HUES64 (cell line): ENCODE data around the gene ACACA. TPM values are rescaled to one million over a fixed set of nuclear protein-coding genes. Genes with fewer than 3 reads are reported as not detected.
"Not testable (repeated sequence)": the region's sequence is repeated elsewhere in the genome, so short reads cannot be mapped to it uniquely, and the experiment has no call there.

ENCODE experiments used
- H3K27ac ChIP-seq: 2 replicates; pipeline ENCODE4 v1.7.0; 2013; ENCODE audit warnings: low read depth, low read length, inconsistent platforms
- H3K27me3 ChIP-seq: 2 replicates; pipeline ENCODE4 v1.6.1; 2013; ENCODE audit warnings: mild to moderate bottlenecking, low read length; ENCODE audit not compliant: insufficient read depth
- H3K36me3 ChIP-seq: 2 replicates; pipeline ENCODE4 v1.6.1; 2013; ENCODE audit warnings: mild to moderate bottlenecking, low read length; ENCODE audit not compliant: insufficient read depth
- H3K4me1 ChIP-seq: 2 replicates; pipeline ENCODE4 v1.6.1; 2013; ENCODE audit warnings: mild to moderate bottlenecking, low read length, moderate library complexity; ENCODE audit not compliant: insufficient read depth
- H3K4me3 ChIP-seq: 2 replicates; pipeline ENCODE4 v1.5.1; 2013; ENCODE audit warnings: mild to moderate bottlenecking, low read length, moderate library complexity
- H3K9ac ChIP-seq: 2 replicates; pipeline ENCODE4 v1.6.1; 2013; ENCODE audit warnings: mild to moderate bottlenecking, low read depth, low read length
- H3K9me3 ChIP-seq: 2 replicates; pipeline ENCODE4 v1.6.1; 2013; ENCODE audit warnings: low read depth, low read length; ENCODE audit not compliant: insufficient read depth
- WGBS: fragments of 150-250, 120-280 bp; methylation state at CpG from one replicate; pipeline ENCODE4 v1.1.7; 2013; ENCODE audit warnings: missing lambda C conversion rate; 5-methylcytosine and 5-hydroxymethylcytosine counted together
- polyA plus RNA-seq, 2 experiments: library from polyadenylated mRNA; stranded (reverse); fragments of 50-300 nt; gene quantifications; one replicate each; pipeline ENCODE4 v1.2.3, GENCODE V29; 2013

The ACACA gene
- polyA plus RNA-seq (2013, experiment 1 of 2): 64.8 TPM
- 75.1 TPM for polyA plus RNA-seq (2013, experiment 2 of 2)

- H3K4me3 ChIP-seq: peak within 1 kb of the TSS; percentile 78
- H3K4me1 ChIP-seq: peaks cover 11% of the 10 kb centered on the region
- peaks cover 13% of the 10 kb centered on the region for H3K36me3 ChIP-seq
- peak within 1 kb of the TSS; percentile 94 for H3K27ac ChIP-seq
- H3K27me3 ChIP-seq: no peaks in the 10 kb centered on the region
- WGBS: under 1% methylated on average over 98 of the region's 98 CpGs
- H3K9ac ChIP-seq: peak within 1 kb of the TSS; percentile 95
- no peaks in the 10 kb centered on the region for H3K9me3 ChIP-seq
Observed at GRCh38 chr17:37406635-37407461, at the start of gene ACACA, which contains the start of gene TADA2A. ACACA (minus strand) TSS chr17:37406836; CDS start chr17:37406299, 537 bp downstream. TADA2A (plus strand) TSS chr17:37406886; CDS start chr17:37411366, 4,480 bp downstream.

DNA sequence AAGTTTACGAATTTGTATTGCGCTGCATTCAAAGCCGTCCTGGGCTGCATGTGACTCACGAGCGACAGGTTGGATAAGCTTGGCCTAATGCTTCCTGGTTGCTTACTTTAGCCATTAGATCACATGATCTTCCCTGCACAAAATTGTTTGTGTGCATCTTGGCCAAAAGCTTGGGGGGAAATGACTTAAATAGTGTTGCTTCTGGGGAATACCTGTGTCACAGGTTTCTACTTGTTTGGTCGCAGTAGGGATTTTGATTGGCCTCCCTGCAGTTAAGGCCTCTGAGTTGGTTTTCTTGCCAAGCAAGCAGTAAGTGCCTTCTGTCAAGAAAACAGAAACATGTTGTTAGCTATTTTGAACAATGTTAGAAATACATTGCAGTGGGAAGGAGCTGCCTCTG lies 43.5 kb upstream of the ACACA start:
- H3K9ac ChIP-seq: no peak overlapping the region
- peaks cover 11% of the 10 kb centered on the region; the same call in 1 of the 2 replicates for H3K36me3 ChIP-seq
- H3K9me3 ChIP-seq: no peaks in the 10 kb centered on the region
- H3K4me3 ChIP-seq: no peak overlapping the region
- H3K4me1 ChIP-seq: peaks cover 16% of the 10 kb centered on the region
- 93% methylated on average over 6 of the region's 6 CpGs for whole genome bisulfite sequencing
- H3K27ac ChIP-seq: no peak overlapping the region
- H3K27me3 ChIP-seq: no peaks in the 10 kb centered on the region

GRCh38 chr17:37447641-37448040 lies 41.0 kb upstream of the ACACA start:
- Histone ChIP-seq H3K36me3 (peaks cover 36% of the 10 kb centered on the region), H3K9me3 (no peaks in the 10 kb centered on the region), H3K9ac (no peak overlapping the region), H3K4me3 (no peak overlapping the region), H3K27ac (no peak overlapping the region), H3K27me3 (no peaks in the 10 kb centered on the region), H3K4me1 (peaks cover 10% of the 10 kb centered on the region; the same call in 1 of the 2 replicates)
- WGBS: 93% methylated on average over 1 of the region's 1 CpG

GRCh38 chr17:37446027-37446426 lies 39.4 kb upstream of the ACACA start:
- H3K4me1 ChIP-seq: peaks cover 10% of the 10 kb centered on the region; the same call in 1 of the 2 replicates
- WGBS: 86% methylated on average over 3 of the region's 4 CpGs
- no peak overlapping the region for H3K9ac ChIP-seq
- H3K36me3 ChIP-seq: peaks cover 51% of the 10 kb centered on the region
- no peaks in the 10 kb centered on the region for H3K9me3 ChIP-seq
- no peak overlapping the region for H3K4me3 ChIP-seq
- no peak overlapping the region for H3K27ac ChIP-seq
- H3K27me3 ChIP-seq: no peaks in the 10 kb centered on the region

GRCh38 chr17:37441369-37442014 lies 34.9 kb upstream of the ACACA start:
- WGBS: 95% methylated on average over 9 of the region's 12 CpGs
- H3K36me3 ChIP-seq: peaks cover 68% of the 10 kb centered on the region
- H3K4me3 ChIP-seq, H3K27me3 ChIP-seq, H3K4me1 ChIP-seq, H3K9ac ChIP-seq, H3K27ac ChIP-seq, H3K9me3 ChIP-seq: not testable (repeated sequence)

- H3K4me3 ChIP-seq: no peak overlapping the region
- no peaks in the 10 kb centered on the region for H3K27me3 ChIP-seq
- WGBS: 94% methylated on average over 2 of the region's 2 CpGs
- H3K4me1 ChIP-seq: no peaks in the 10 kb centered on the region; the same call in 1 of the 2 replicates
- no peaks in the 10 kb centered on the region for H3K9me3 ChIP-seq
- H3K36me3 ChIP-seq: peaks cover 72% of the 10 kb centered on the region
- H3K27ac ChIP-seq: no peak overlapping the region
- no peak overlapping the region for H3K9ac ChIP-seq
Observed at GRCh38 chr17:37440424-37440823, 33.8 kb upstream of the ACACA start.

DNA sequence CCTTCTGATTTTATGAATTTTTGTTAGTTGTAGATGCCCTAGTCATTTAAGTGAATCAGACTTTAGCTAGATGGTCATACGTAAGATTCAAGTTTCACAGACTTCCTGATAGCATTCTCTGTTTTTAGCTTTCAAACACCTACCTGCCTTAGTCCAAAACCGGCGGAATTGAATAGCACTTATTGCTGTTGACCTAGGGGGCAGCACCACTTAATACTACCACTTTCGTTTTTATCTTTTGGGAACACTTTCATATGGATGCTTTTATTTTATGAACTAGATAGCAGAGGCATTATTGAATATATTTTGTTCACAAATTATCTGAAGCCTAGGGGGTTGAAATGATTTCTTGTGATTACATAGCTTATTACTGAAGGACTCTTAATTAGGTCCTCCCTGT lies 31.5 kb upstream of the ACACA start:
- WGBS: 73% methylated on average over 3 of the region's 4 CpGs
- peaks cover 52% of the 10 kb centered on the region for H3K36me3 ChIP-seq

DNA sequence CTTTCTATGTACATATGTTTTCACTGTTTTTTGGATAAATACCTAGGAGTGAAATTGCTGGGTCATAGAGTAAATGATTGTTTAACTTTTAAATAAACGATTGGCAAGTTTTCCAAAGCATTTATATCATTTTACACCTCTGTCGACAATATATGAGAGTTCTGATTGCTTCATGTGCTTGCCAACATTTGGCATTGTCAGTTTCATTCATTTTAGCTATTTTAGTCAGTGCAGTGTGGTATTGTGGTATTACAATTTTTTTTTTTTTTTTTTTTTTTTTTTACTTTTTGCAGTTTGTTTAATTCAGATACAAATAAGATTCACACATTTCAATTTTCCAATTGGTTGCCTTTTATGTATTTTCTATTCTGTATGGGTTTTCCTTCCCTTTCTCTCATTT lies 26.0 kb upstream of the ACACA start:
- Histone ChIP-seq H3K4me1 (no peaks in the 10 kb centered on the region), H3K9me3 (no peaks in the 10 kb centered on the region), H3K27me3 (no peaks in the 10 kb centered on the region), H3K36me3 (peaks cover 43% of the 10 kb centered on the region), H3K9ac (no peak overlapping the region), H3K4me3 (no peak overlapping the region), H3K27ac (no peak overlapping the region)
- WGBS: 100% methylated on average over 2 of the region's 2 CpGs

More for the DNA sequence above, 31.5 kb upstream of the ACACA start:
- Histone ChIP-seq H3K27me3 (no peaks in the 10 kb centered on the region), H3K27ac (no peak overlapping the region), H3K9ac (no peak overlapping the region), H3K4me3 (no peak overlapping the region), H3K4me1 (no peaks in the 10 kb centered on the region), H3K9me3 (no peaks in the 10 kb centered on the region)

GRCh38 chr17:37430051-37430627 lies 23.5 kb upstream of the ACACA start:
- Histone ChIP-seq H3K27ac (0 out of 2 replicates have a peak overlapping the region, but pooled peaks have one; percentile 24), H3K4me3 (no peak overlapping the region), H3K9ac (no peak overlapping the region), H3K27me3 (no peaks in the 10 kb centered on the region), H3K4me1 (no peaks in the 10 kb centered on the region), H3K9me3 (no peaks in the 10 kb centered on the region), H3K36me3 (peaks cover 61% of the 10 kb centered on the region)
- 77% methylated on average over 1 of the region's 1 CpG for WGBS

DNA sequence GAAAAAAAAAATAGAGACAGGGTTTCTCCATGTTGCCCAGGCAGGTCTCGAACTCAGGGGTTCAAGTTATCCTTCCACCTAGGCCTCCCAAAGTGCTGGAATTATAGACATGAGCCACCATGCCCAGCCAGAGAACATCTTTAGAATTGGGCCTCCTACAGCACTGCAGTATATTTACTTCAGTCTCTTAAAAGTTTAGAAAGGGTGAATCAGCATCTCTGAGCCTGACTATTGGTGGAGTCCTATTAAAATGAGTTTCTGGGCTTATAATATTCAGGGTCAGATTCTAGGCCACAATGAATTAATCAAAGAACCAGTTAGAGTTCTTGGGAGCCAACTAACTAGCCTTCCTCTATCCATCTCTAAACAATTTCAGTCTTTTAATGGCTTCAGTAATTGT lies 22.8 kb upstream of the ACACA start:
- WGBS: 96% methylated on average over 1 of the region's 1 CpG
- H3K27ac ChIP-seq: no peak overlapping the region
- no peak overlapping the region for H3K4me3 ChIP-seq
- no peak overlapping the region for H3K9ac ChIP-seq
- peaks cover 68% of the 10 kb centered on the region for H3K36me3 ChIP-seq
- H3K9me3 ChIP-seq: no peaks in the 10 kb centered on the region
- no peaks in the 10 kb centered on the region for H3K4me1 ChIP-seq
- no peaks in the 10 kb centered on the region for H3K27me3 ChIP-seq

GRCh38 chr17:37429039-37429438 lies 22.4 kb upstream of the ACACA start:
- 95% methylated on average over 2 of the region's 3 CpGs for WGBS
- Histone ChIP-seq H3K9ac (no peak overlapping the region), H3K27me3 (no peaks in the 10 kb centered on the region), H3K4me3 (no peak overlapping the region), H3K27ac (no peak overlapping the region), H3K9me3 (no peaks in the 10 kb centered on the region), H3K36me3 (peaks cover 72% of the 10 kb centered on the region), H3K4me1 (no peaks in the 10 kb centered on the region)
